Testis (tissue), 3 donors: ENCODE data around the gene CACNA1I. TPM values are rescaled to one million over a fixed set of nuclear protein-coding genes. Genes with fewer than 3 reads are reported as not detected.
"Not testable (repeated sequence)": the region's sequence is repeated elsewhere in the genome, so short reads cannot be mapped to it uniquely, and the experiment has no call there.

ENCODE experiments used
- DNase-seq: peaks from one replicate; pipeline ENCODE4 v3.0.0-alpha.2; 2019
- H3K27ac ChIP-seq, 2 donors: fragments of 200-600 bp; sonication (generic); one replicate each; pipeline ENCODE4 v1.5.1; 2019
- H3K27me3 ChIP-seq: fragments of 200-600 bp; sonication (generic); one replicate; pipeline ENCODE4 v1.5.1; 2019
- H3K36me3 ChIP-seq: fragments of 200-600 bp; sonication (generic); one replicate; pipeline ENCODE4 v1.5.1; 2017; ENCODE audit warnings: low read depth; ENCODE audit errors: missing control alignments
- H3K4me1 ChIP-seq: fragments of 200-600 bp; sonication (generic); one replicate; pipeline ENCODE4 v1.5.1; 2019
- H3K4me3 ChIP-seq, 2 donors: fragments of 200-600 bp; sonication (generic); one replicate each; pipeline ENCODE4 v1.5.1; 2017 to 2019
- H3K9me3 ChIP-seq: fragments of 200-600 bp; sonication (generic); one replicate; pipeline ENCODE4 v1.5.1; 2017
- POLR2A ChIP-seq: fragments of 450-650 bp; IDR thresholded peaks from one replicate; pipeline ENCODE4 v1.6.1; 2017; ENCODE audit warnings: antibody characterized with exemption, mild to moderate bottlenecking, moderate library complexity
- WGBS, 2 donors: methylation state at CpG; one replicate each; pipeline ENCODE4 v1.1.5; 2018; 5-methylcytosine and 5-hydroxymethylcytosine counted together
- intact Hi-C: fragments of 100-400 bp; cut with DNase I; formaldehyde crosslinking; loops from one replicate; pipeline ENCODE4 v1.15.1; 2023; ENCODE audit warnings: low total_unique reads
- polyA plus RNA-seq: library from polyadenylated mRNA; stranded (reverse); fragments of 350-450 nt; fragmentation: Illumina TruSeq; extraction: RNeasy Lipid Tissue Mini Kit (QIAGEN cat#74804); gene quantifications from one replicate; pipeline ENCODE4 v1.2.3, GENCODE V29; 2014; ENCODE audit warnings: low read depth, low replicate concordance; ENCODE audit not compliant: insufficient read depth
- total RNA-seq, 2 donors: library from RNA; depleted of rRNA; stranded (reverse); fragments of >200 nt; gene quantifications; one replicate each; pipeline ENCODE4 v1.2.3, GENCODE V29; 2016
- TF ChIP-seq, protein P1 (sequence below), 3 experiments: fragments of 450-650 bp in 2 of 3; fragments of 200-600 bp in 1 of 3; sonication (generic) in 1 of 3; IDR thresholded peaks; one replicate each; pipeline ENCODE4 v1.5.1; 2016 to 2019; ENCODE audit warnings: antibody characterized with exemption in 3 of 3, mild to moderate bottlenecking in 2 of 3, moderate library complexity in 1 of 3

Gene CACNA1I
- total and polyA plus RNA-seq, 3 donors from 2014 or later: 1.3 to 2.0 (median 1.7) TPM

DNA sequence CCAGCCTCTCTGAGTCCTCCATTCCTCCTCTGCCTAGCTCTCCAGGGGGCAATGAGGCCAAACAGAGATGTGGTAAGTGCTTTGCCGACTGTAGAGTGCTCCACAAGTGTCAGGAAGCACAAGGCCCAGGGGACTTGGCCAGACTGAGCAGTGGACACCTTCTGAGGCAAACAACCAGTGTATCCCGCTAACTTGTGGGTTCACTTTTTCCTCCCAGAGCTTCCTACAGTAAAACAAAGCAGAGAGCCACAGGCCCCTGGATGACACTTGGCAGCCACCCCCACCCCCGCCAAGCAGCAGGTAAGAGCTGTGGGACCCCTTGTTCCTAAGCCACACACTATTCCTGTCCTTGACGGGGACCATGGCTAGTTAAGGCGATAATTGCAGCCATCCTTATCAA lies 160.9 kb downstream of the CACNA1I start:
- H3K4me3 ChIP-seq: no peak overlapping the region
- H3K36me3 ChIP-seq: no peaks in the 10 kb centered on the region
- intact Hi-C loops: no loop called here
- no peak for TF ChIP-seq POLR2A
- TF ChIP-seq, protein P1, sequence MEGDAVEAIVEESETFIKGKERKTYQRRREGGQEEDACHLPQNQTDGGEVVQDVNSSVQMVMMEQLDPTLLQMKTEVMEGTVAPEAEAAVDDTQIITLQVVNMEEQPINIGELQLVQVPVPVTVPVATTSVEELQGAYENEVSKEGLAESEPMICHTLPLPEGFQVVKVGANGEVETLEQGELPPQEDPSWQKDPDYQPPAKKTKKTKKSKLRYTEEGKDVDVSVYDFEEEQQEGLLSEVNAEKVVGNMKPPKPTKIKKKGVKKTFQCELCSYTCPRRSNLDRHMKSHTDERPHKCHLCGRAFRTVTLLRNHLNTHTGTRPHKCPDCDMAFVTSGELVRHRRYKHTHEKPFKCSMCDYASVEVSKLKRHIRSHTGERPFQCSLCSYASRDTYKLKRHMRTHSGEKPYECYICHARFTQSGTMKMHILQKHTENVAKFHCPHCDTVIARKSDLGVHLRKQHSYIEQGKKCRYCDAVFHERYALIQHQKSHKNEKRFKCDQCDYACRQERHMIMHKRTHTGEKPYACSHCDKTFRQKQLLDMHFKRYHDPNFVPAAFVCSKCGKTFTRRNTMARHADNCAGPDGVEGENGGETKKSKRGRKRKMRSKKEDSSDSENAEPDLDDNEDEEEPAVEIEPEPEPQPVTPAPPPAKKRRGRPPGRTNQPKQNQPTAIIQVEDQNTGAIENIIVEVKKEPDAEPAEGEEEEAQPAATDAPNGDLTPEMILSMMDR (IDR thresholded peaks at IDR 0.05): no peak
- H3K4me1 ChIP-seq: no peaks in the 10 kb centered on the region
- no peak overlapping the region for H3K27ac ChIP-seq
- no peaks in the 10 kb centered on the region for H3K9me3 ChIP-seq
- DNase-seq: no peak
- H3K27me3 ChIP-seq: no peaks in the 10 kb centered on the region
- WGBS, 2 donors: 87 to 100% methylated on average over 3 to 5 of the region's 5 CpGs

DNA sequence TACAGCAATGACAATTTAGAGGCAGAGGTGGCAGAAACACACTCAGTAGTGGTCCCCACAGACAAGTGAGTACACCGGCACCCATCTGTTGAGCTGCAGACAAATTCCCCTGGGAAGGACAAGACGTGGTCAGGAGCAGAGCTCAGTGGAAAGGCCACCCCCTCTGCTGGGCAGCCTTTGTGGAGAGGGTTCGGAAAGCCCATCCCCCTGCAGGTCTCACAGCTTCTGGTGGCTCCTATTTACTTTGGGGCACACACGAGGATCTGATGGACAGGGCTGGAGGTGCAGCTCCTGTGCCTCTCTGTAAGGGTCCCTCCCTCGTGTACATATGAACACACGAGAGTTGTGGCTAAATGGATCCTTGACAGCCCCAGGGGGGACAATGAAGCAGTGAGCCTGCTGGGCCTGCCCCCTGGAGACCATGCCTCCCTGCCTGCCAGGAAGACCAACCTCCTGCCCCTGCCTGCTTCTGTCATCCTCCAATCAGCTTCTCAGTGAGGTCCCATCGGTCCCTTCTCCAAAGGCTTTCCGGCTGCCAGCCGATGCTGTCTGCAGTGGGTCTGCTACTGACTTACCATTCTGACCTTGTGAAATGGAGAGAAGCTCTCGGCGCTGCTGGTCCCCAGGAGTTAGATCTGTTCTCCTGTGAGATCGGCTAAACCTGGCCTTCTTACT lies 161.5 kb downstream of the CACNA1I start:
- Histone ChIP-seq H3K4me3 (no peak overlapping the region), H3K4me1 (no peaks in the 10 kb centered on the region), H3K27ac (no peak overlapping the region), H3K27me3 (no peaks in the 10 kb centered on the region), H3K9me3 (no peaks in the 10 kb centered on the region), H3K36me3 (no peaks in the 10 kb centered on the region)
- WGBS, 2 donors: 78 to 90% methylated on average over 11 to 12 of the region's 12 CpGs
- intact Hi-C loops: no loop called here
- TF ChIP-seq, protein P1 (IDR thresholded peaks at IDR 0.05): no peak
- TF ChIP-seq POLR2A: no peak
- DNase-seq: no peak

DNA sequence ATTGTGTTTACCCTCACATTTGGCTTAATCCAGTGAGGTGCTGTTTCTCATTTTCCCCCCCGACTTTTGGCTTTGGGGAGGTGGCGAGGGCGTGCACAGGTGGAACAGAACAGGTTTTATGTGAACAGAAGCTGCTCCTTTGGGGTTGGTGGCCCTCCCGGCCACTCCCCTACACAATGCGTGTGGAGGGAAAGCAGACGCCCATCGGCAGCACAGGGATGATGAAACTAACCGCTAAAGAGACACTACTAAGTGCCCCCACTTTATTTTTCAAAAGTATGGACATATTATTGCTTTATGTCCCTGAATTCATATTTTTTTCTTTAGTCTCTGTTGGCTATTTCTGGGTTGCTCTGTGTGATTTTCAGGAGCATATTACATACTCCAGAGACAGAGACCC lies 162.1 kb downstream of the CACNA1I start:
- Histone ChIP-seq H3K4me3 (no peak overlapping the region), H3K27me3 (no peaks in the 10 kb centered on the region), H3K36me3 (no peaks in the 10 kb centered on the region), H3K27ac (no peak overlapping the region), H3K9me3 (no peaks in the 10 kb centered on the region), H3K4me1 (no peaks in the 10 kb centered on the region)
- intact Hi-C loops: no loop called here
- 86 to 90% methylated on average over 8 of the region's 8 CpGs for WGBS, 2 donors
- no peak for DNase-seq
- TF ChIP-seq POLR2A: no peak

DNA sequence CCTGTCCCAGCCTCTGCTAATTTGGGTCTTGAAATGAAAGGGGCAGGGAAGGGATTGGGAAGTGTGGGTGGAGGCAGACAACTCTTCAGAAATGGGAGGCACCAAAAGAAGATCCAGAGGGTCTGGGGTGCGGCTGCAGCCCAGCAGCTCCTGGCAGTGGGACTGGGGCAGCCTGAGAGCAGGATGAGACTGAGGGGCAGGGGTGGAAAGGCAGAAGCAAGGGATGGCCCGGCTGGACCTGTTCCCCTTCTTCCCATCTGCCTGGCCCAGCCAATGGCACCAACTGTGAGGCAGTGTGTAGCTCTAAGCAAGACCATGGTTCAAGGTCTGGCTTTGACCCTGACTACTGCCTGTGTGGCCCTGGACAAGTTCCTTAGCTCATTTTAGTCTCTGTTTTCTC lies 162.6 kb downstream of the CACNA1I start:
- TF ChIP-seq POLR2A: no peak
- TF ChIP-seq, protein P1 (IDR thresholded peaks at IDR 0.05): no peak
- no peaks in the 10 kb centered on the region for H3K27me3 ChIP-seq
- no peaks in the 10 kb centered on the region for H3K4me1 ChIP-seq
- H3K27ac ChIP-seq: no peak overlapping the region
- intact Hi-C loops: no loop called here
- H3K36me3 ChIP-seq: no peaks in the 10 kb centered on the region
- WGBS, 2 donors: 56 to 82% methylated on average over 2 of the region's 2 CpGs
- DNase-seq: no peak
- H3K9me3 ChIP-seq: no peaks in the 10 kb centered on the region
- H3K4me3 ChIP-seq: no peak overlapping the region

DNA sequence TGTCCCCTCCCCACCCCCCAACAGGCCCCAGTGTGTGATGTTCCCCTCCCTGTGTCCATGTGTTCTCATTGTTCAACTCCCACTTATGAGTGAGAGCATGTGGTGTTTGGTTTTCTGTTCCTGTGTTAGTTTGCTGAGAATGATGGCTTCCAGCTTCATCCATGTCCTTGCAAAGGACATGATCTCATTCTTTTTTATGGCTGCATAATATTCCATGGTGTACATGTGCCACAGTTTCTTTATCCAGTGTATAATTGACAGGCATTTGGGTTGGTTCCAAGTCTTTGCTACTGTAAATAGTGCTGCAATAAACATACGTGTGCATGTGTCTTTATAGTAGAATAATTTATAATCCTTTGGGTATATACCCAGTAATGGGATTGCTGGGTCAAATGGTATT lies 163.5 kb downstream of the CACNA1I start:
- H3K27me3 ChIP-seq, intact Hi-C loops, DNase-seq, H3K36me3 ChIP-seq, H3K4me3 ChIP-seq, H3K9me3 ChIP-seq, H3K4me1 ChIP-seq, H3K27ac ChIP-seq: not testable (repeated sequence)
- WGBS, 2 donors: 70 to 97% methylated on average over 1 of the region's 1 CpG

DNA sequence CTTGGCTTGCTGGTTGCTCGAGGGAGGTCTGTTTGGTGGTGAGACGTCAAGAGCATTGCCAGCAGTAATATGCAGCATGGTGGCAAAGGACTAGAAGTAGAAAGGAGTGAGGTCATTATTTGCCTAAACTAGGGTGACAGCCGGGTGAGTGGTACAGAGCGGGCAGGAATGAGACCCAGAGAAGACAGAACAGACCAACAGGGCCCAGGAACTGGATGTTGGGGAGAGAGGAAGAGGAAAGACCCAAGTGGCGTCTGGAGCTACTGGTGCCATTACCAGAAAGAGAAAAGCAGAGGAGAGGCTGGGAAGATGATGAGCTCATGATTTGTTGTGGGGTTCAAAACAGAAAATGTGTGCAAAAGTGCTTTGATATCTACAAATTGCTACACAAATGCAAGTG lies 164.3 kb downstream of the CACNA1I start:
- 72 to 87% methylated on average over 5 of the region's 5 CpGs for WGBS, 2 donors
- H3K27me3 ChIP-seq: no peaks in the 10 kb centered on the region
- no peaks in the 10 kb centered on the region for H3K9me3 ChIP-seq
- TF ChIP-seq, protein P1 (IDR thresholded peaks at IDR 0.05): no peak
- no peak for TF ChIP-seq POLR2A
- no peaks in the 10 kb centered on the region for H3K4me1 ChIP-seq
- DNase-seq: no peak
- H3K27ac ChIP-seq: no peak overlapping the region
- H3K4me3 ChIP-seq: no peak overlapping the region
- intact Hi-C loops: no loop called here
- no peaks in the 10 kb centered on the region for H3K36me3 ChIP-seq
